CD1c-positive myeloid dendritic cell (primary cell): Measurements from ENCODE around the gene LYSMD2.

Experiments
- DNase-seq: peaks from one replicate; pipeline ENCODE4 v3.0.0-alpha.2; 2016; ENCODE audit errors: extremely low spot score

LYSMD2 gene

DNA sequence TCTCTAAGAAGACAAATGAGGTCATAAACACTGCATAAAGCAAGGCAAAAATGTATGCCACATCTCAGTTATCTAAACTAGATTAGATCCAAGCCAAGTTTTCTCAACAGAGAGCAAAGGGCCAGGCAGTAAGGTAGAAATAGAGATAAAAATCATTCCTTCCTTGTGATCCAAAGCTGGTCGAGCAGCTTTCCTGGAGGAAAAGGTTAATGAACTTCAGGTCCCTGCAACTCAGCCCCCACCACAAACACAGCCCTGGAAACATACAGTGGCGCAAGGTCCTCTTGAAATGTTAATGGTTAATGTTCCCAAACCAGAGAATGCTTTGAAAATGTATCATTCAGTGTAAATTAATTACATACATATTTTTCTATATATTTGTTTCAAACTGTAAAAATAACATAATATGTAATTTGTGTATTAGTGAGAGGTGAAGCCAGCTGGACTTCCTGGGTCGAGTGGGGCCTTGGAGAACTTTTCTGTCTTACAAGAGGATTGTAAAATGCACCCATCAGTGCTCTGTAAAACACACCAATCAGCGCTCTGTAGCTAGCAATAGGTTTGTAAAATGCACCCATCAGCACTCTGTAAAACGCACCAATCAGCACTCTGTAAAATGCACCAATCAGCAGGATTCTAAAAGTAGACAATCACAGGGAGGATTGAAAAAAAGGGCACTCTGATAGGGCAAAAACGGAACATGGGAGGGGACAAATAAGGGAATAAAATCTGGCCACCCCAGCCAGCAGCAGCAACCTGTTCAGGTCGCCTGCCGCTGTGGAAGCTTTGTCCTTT is 17.1 kb downstream of the LYSMD2 start:
- no peak for DNase-seq

- DNase-seq, result no peak
Observed at GRCh38 chr15:51718746-51719145, 18.7 kb downstream of the LYSMD2 start.

DNA sequence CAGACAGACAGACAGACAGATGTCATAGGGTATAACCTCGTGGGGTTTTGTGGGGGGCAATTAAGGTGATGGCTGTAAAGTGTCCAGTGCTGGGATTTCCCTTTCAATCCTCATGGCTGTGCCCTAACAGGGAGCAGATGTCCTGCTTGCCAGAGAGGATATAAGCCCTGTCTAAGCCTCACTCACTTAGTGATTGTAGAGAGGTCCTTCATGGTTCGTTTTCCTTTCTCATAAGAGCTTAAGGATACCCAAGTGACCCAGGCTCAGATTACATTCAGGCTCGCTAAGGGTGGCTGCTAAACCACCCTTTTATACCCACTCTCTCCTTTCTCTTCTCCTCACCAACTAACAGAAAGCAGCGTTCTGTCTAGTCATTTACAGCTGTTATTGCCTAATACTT is 19.2 kb downstream of the LYSMD2 start:
- DNase-seq, result no peak

- DNase-seq, result no peak
Observed at GRCh38 chr15:51714911-51715310, 22.5 kb downstream of the LYSMD2 start.

- no peak for DNase-seq
Observed at GRCh38 chr15:51714162-51714561, 23.3 kb downstream of the LYSMD2 start.

GRCh38 chr15:51709031-51709430 is 28.4 kb downstream of the LYSMD2 start:
- DNase-seq, result peak; percentile 21

- no peak for DNase-seq
Observed at GRCh38 chr15:51708013-51708412, 29.4 kb downstream of the LYSMD2 start.

DNA sequence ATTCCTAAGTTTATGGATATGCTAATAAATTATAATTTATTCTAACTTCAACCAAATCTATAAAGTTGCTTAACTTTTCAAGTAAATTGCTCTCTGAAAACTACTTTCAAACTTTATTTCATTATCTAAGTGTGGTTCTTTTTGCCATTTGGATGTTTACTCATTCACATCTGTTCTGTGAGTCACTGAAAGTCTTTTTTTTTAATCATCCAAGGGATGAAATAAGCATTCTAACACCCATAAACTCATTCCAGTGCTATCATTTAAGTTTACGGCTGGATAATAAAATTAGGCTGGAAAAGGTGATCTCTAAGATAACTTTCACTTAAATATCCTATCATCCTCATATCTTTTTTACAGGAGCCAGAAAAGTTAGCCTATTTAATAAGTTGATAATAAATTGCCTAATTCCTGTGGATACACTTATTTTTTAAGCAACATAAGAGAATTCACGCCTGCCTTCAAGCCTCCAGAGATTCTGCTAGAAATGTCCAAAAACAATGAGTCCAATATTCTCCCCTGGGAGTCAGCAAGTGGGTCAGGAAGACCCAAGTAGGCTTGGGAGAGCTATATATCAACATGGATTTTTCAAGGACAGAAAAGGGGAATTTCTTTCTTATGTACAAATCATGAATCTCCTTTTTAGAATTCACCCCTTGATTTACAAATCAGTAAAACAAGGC is 30.4 kb downstream of the LYSMD2 start:
- DNase-seq, result no peak

DNA sequence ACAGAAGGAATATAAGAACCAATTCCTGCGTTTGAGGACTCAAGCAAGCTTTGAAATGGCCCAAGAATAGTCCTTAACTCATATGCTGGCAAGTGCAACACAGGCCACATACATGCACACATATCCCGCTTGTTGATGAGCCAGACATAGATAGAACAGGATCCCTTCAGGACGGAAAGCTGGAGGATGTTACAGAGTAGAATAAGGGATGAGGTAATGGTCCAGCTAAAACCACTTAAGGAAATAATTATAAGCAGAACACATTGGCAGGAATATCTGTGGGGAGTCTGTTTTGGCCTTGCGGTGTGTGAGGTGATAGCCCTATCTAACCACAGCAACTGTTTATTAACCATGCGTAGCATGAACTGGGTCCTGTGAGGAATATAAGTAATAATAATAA is 31.2 kb downstream of the LYSMD2 start:
- no peak for DNase-seq

DNA sequence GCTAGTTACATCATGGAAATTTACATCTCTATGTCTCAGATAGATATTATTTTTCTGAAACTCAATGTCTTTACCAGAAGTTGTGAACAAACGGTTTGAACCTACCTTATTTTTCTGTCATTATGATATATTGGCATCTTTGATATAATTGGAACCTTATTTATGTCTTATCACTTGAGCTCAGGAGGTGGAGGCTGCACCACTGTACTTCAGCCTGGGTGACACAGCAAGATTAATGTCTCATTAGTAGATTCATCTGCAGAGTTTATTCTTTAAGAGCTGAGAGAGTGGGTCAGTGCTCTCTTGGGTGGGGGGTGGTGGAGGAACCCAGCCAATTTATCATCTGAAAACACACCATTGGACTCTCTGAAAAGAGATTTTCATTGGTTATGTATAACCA is 34.7 kb downstream of the LYSMD2 start:
- DNase-seq, result no peak

DNA sequence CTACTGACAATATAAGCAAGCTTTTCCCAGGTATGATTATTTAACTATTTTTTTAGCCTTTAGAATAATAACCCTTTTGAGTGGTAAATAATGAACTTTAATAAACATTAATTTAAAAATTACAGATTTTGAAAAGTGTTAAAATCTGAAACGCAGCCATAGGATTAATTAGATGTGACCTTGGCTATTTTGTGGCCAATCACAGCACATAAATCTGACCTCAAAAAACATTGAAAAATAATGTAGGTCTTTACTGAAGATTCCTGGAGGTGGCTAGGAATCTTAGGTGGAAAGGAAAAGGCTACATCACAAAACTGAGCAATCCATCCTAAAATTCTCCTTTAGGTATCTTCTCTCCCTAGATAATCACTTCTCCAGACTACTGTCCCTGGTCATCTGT is 38.1 kb downstream of the LYSMD2 start:
- DNase-seq, result no peak

DNA sequence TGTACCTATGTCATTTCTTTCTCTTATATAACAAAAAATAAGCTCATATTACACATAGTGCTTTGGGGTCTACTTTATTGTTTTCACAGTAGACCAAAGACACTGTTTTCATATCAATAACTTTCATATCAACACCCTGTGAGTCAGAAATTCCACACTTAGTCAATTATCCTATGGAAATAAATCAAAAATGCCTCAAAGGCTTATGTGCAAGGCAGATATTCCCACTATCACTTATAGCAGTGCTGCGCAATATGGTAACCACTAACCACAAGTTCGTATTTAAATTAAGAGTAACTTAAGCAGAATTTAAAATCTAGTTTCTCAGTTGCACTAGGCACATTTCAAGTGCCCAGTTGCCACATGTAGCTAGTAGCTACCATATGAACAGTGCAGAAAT is 40.3 kb downstream of the LYSMD2 start:
- DNase-seq, result no peak

GRCh38 chr15:51696566-51696965 is 40.9 kb downstream of the LYSMD2 start:
- no peak for DNase-seq

- peak; percentile 79 for DNase-seq
Observed at GRCh38 chr15:51692154-51692553, 45.3 kb downstream of the LYSMD2 start.

DNA sequence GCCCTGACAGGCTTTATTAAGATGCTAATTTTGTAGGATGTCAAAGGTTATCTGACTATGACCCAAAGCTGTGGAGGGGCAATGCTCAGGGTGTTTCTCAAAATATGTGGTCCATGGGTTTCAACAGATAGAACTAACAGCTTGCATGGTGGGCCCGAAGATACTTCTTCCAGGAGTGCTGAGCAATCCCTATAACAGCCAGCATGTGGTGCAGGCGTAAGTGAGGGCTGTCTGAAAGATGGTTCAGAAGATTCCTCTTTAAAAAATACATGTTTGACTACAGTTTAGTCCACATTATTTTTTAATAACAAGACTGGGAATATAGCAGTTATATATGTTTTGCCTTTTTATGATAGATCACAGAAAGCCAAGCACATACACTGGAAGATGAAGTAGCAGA is 48.6 kb downstream of the LYSMD2 start:
- DNase-seq, result no peak

DNA sequence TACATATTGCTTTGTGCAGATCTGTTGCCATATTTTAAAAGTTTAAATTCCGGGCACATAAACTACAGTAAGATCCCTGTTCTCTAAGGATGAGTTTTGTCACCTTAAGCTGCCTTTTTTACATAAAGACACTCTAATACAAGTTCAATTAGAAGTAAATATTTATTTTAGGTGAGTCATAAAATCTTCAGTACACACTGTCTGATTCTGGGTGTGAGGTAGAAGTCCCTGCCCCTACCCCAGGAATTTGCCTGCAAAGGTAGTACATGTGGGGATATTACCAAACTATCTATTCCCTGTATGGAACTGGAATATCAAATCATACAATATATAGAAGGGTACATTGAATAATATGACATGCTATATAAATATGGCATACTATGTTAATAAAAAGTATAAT is 49.9 kb downstream of the LYSMD2 start:
- DNase-seq, result no peak

DNA sequence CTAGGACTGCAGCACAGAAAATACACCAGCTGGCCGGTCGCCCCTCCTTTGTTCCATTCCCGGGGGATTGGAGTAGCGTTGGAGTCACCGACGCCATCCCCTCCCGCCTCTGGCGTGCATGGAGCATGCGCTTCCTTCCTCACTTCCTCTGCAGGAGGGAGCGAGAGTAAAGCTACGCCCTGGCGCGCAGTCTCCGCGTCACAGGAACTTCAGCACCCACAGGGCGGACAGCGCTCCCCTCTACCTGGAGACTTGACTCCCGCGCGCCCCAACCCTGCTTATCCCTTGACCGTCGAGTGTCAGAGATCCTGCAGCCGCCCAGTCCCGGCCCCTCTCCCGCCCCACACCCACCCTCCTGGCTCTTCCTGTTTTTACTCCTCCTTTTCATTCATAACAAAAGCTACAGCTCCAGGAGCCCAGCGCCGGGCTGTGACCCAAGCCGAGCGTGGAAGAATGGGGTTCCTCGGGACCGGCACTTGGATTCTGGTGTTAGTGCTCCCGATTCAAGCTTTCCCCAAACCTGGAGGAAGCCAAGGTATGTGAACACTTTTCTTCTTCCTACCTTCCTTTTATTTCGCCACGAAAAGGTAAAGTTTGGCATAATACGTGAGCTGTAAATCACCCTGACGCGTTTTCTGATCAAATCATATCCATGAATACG is 56.0 kb downstream of the LYSMD2 start, which contains the start of gene SCG3:
Gene SCG3 (plus strand): TSS at position 201 of the 661 bp plus-strand sequence. CDS start 253 bp downstream, at position 454.
- peak; percentile 83 for DNase-seq

DNA sequence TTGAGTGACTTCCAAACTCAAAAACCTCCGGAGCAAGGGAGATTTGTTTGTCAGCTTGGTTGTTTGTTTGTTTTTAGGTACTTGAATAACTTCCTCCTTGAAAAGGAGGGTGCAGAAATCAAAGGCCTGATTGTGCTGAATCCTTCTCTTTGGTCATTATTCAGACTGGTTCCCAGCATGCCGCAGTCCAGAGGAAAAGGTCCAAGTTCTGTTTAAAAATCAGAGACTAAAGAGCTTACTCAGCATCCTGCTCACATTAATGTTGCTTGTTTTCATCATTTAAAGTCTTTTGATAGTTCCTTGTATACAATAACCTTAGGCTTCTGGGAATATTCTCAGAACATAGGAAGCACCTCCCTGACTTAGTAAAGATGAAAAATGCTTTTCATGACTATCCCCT is 57.1 kb downstream of the LYSMD2 start:
- no peak for DNase-seq

DNA sequence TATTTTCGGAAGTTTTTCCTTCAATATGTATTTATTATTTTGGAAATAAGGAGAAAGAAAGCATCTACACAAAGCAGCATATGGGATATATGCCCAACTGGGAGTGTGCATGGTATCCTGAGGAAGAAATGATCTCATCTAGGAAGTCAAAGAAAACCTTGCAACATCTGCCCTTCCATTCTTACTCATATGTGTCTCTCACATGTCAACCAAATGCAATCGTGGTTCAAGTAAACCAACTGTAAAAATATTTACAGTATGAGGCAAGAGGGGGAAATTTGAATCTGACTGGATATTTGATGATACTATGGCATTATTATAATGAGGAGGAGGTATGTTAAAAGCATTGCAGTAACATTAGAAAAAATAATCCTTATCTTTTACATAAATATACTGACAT is 59.4 kb downstream of the LYSMD2 start:
- peak; percentile 58 for DNase-seq

GRCh38 chr15:51677452-51677851 is 60.0 kb downstream of the LYSMD2 start:
- no peak for DNase-seq

DNA sequence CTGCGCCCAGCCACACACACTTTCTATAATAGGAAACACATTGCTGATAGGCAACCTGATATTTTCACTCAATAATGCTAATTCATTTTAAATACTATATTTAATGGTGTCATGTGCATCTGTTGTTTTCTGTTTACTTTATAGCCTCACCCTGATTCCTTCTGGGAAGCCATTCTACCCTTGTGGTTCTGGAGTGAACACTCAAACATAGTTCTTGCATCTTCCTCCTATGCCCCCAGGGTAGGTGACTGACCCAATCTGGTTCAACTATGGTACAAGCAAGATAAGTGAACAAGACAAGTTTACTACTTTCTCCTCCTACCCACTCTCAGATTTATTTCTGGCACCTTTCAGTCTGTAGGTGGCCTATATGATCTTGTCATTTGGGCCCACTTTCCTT is 60.4 kb downstream of the LYSMD2 start:
- DNase-seq, result no peak

GRCh38 chr15:51675234-51675633 is 62.2 kb downstream of the LYSMD2 start:
- no peak for DNase-seq
